GM19193 (cell line): ENCODE results near the gene CRYM.

ENCODE experiments used
- POLR2A ChIP-seq: IDR thresholded peaks from 4 replicates; pipeline ENCODE4 v1.6.1; 2011; ENCODE audit not compliant: insufficient read depth, insufficient read length; ENCODE audit errors: extremely low read depth

Gene CRYM

GRCh38 chr16:21281698-21282389 is 3.8 kb upstream of the CRYM start:
- no peak for TF ChIP-seq POLR2A

GRCh38 chr16:21279501-21279900 is 1.4 kb upstream of the CRYM start:
- no peak for TF ChIP-seq POLR2A

- no peak for TF ChIP-seq POLR2A
These were observed 804 bp downstream of the CRYM start for GRCh38 chr16:21277045-21277926.

- TF ChIP-seq POLR2A = no peak
These were observed 2.0 kb downstream of the CRYM start for GRCh38 chr16:21276090-21276489.

GRCh38 chr16:21275529-21275928 is 2.6 kb downstream of the CRYM start:
- no peak for TF ChIP-seq POLR2A

- TF ChIP-seq POLR2A = no peak
These were observed 3.8 kb downstream of the CRYM start for GRCh38 chr16:21274172-21274726.

- no peak for TF ChIP-seq POLR2A
These were observed 5.8 kb downstream of the CRYM start for GRCh38 chr16:21272253-21272652.

GRCh38 chr16:21268236-21268635 is 9.9 kb downstream of the CRYM start:
- TF ChIP-seq POLR2A = no peak

GRCh38 chr16:21267298-21267697 is 10.8 kb downstream of the CRYM start:
- TF ChIP-seq POLR2A = no peak

GRCh38 chr16:21265104-21265837 is 12.8 kb downstream of the CRYM start:
- TF ChIP-seq POLR2A = no peak

GRCh38 chr16:21264571-21265036 is 13.5 kb downstream of the CRYM start:
- TF ChIP-seq POLR2A = no peak

- peak; percentile 37 for TF ChIP-seq POLR2A
These were observed 14.2 kb downstream of the CRYM start for GRCh38 chr16:21263640-21264570.

GRCh38 chr16:21262779-21263639 is 15.1 kb downstream of the CRYM start:
- no peak for TF ChIP-seq POLR2A
